ENCODE data around the gene EBP.

DNA sequence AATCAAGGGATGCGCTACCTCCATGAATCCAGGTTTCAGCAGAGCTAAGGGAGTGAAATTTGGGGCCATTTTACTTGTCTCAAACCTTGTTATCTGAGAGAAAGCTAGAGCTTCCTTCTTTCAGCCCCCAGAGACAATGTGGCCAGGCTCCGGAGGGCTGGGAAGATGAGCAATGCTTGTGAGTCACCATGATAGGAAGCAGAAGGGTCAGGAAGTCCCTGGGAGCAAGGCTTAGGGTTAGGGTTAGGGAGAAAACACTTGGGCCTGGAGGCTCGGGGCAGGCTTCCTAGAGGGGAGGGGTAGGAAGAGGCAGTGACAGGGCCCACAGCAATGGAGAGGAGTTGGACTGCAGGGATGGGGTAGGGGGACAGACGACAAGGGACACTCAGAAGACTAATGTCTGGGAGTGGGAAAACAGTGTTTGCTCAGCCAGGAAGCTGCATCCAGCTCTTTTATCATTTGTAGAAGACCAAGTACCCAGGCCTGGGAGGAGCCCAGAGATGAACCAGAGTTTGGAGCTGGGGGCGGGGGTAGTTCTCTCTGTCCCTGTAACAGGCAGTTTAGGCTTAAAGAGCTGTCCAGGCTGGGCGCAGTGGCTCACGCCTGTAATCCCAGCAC, 29.2 kb upstream of the EBP start:
- TF ChIP-seq CTCF (IDR thresholded peaks at IDR 0.05): no peak
- TF ChIP-seq POLR2A (IDR thresholded peaks at IDR 0.05; ENCODE audit: low read depth): no peak
- no peak for TF ChIP-seq POLR2AphosphoS5 (IDR thresholded peaks at IDR 0.05)

Data from esophagus muscularis mucosa (tissue), 3 donors.